Sciatic nerve (tissue), 2 donors: ENCODE results near the gene ICAM1. TPM values are rescaled to one million over a fixed set of nuclear protein-coding genes. Genes with fewer than 3 reads are reported as not detected.
"Not testable (repeated sequence)": the region's sequence is repeated elsewhere in the genome, so short reads cannot be mapped to it uniquely, and the experiment has no call there.

Experiments
- ATAC-seq: fragments of 200-7000 bp; cut with Tn5 transposase; one replicate; pipeline ENCODE4 v1.9.1; 2020; ENCODE audit warnings: mild to moderate bottlenecking, moderate library complexity
- DNase-seq: peaks from one replicate; pipeline ENCODE4 v3.0.0-alpha.2; 2020; ENCODE audit warnings: low spot score
- intact Hi-C: fragments of 100-400 bp; cut with DNase I; formaldehyde crosslinking; loops from one replicate; pipeline ENCODE4 v1.14.2; 2022
- total RNA-seq: library from RNA; stranded (reverse); fragmentation: NEBNext Ultra II Directional; extraction: Animal tissue kit (Norgen Biotek cat#: 25700); gene quantifications from one replicate; pipeline ENCODE4 v1.2.1, GENCODE V29; 2021
- donor health status: DM: no; HTN: no; CAD: no.
- donor health status: DM: no; HTN: no; CAD: no.

ICAM1 gene
- total RNA-seq, 1 donor from 2014 or later = 30.7 TPM

GRCh38 chr19:10269333-10270179, 1.4 kb upstream of the ICAM1 start:
- intact Hi-C loops = loop anchor here (5.0 kb wide), 1 partner anchor 123 kb away; no protein-coding TSS in a partner anchor
- peak; percentile 93 for DNase-seq
- peak; percentile 88 for ATAC-seq

- ATAC-seq (peak; percentile 73), DNase-seq (peak; percentile 85)
- intact Hi-C loops = no loop called here
Observed at GRCh38 chr19:10270180-10270615, 722 bp upstream of the ICAM1 start.

GRCh38 chr19:10271543-10272086, 695 bp downstream of the ICAM1 start:
- no peak for DNase-seq
- ATAC-seq = peak; percentile 4
- intact Hi-C loops = no loop called here

GRCh38 chr19:10274589-10274988, 3.7 kb downstream of the ICAM1 start:
- intact Hi-C loops = no loop called here
- DNase-seq (no peak), ATAC-seq (no peak)

- no peak for DNase-seq
- no peak for ATAC-seq
- intact Hi-C loops = no loop called here
Observed at GRCh38 chr19:10277795-10278589, 7.1 kb downstream of the ICAM1 start.

GRCh38 chr19:10278935-10279334, 8.0 kb downstream of the ICAM1 start:
- intact Hi-C loops = no loop called here
- ATAC-seq = no peak

DNA sequence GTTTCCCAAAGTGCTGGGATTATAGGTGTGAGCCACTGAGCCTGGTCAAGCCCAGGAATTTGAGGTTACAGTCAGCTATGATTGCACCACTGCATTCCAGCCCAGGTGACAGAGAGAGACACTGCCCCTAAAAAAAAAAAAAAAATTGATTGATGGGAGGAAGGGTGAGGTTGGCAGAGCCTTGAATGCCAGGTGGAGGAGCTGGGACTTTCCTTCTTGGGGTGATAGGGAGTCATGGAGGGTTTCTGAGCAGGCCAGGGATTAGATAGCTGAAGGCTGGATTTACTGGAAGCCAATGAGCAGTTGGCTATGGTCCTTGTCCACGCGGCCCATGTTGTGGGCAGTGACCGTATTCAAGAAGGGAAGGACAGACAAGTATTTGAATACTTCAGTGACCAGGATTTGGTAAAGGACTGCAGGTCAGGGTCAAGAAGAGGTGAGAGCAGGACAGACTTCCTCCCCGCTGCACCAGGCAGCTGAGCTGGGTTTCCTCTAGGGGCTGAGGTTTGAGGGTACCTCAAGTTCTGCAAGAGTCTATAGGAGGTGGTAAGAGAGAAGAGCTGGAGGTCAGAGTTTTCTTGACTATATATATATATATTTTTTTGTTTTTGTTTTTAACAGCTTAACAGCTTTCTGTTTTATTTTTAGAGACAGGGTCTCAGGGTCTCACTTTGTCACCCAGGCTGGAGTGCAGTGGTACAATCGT, 9.0 kb downstream of the ICAM1 start:
- ATAC-seq = no peak
- DNase-seq = no peak
- intact Hi-C loops = no loop called here

More at GRCh38 chr19:10278935-10279334, 8.0 kb downstream of the ICAM1 start:
- no peak for DNase-seq

- DNase-seq, intact Hi-C loops, ATAC-seq: not testable (repeated sequence)
Observed at GRCh38 chr19:10282043-10282442, 11.1 kb downstream of the ICAM1 start.

- ATAC-seq = no peak
Observed at GRCh38 chr19:10283301-10284064, 12.6 kb downstream of the ICAM1 start.

DNA sequence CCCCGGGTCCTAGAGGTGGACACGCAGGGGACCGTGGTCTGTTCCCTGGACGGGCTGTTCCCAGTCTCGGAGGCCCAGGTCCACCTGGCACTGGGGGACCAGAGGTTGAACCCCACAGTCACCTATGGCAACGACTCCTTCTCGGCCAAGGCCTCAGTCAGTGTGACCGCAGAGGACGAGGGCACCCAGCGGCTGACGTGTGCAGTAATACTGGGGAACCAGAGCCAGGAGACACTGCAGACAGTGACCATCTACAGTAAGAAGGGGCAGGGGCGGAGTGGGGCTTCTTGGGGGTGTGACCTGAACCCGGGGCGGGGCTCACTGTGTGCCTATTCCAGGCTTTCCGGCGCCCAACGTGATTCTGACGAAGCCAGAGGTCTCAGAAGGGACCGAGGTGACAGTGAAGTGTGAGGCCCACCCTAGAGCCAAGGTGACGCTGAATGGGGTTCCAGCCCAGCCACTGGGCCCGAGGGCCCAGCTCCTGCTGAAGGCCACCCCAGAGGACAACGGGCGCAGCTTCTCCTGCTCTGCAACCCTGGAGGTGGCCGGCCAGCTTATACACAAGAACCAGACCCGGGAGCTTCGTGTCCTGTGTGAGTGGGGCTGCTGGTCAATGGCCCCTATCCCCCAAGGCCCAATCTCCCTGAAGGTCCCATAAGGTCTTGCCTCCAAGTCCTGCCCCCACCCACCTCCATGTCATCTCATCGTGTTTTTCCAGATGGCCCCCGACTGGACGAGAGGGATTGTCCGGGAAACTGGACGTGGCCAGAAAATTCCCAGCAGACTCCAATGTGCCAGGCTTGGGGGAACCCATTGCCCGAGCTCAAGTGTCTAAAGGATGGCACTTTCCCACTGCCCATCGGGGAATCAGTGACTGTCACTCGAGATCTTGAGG, 13.4 kb downstream of the ICAM1 start:
- DNase-seq = no peak
- intact Hi-C loops = no loop called here
- no peak for ATAC-seq

More at GRCh38 chr19:10283301-10284064, 12.6 kb downstream of the ICAM1 start:
- DNase-seq = no peak
- intact Hi-C loops = no loop called here

DNA sequence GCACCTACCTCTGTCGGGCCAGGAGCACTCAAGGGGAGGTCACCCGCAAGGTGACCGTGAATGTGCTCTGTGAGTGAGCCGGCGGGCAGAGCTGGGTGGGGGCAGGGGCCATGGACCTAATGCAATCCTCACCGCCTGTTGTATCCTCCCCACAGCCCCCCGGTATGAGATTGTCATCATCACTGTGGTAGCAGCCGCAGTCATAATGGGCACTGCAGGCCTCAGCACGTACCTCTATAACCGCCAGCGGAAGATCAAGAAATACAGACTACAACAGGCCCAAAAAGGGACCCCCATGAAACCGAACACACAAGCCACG, 14.0 kb downstream of the ICAM1 start:
- ATAC-seq (no peak), DNase-seq (no peak)
- intact Hi-C loops = no loop called here

- intact Hi-C loops = no loop called here
- DNase-seq (no peak), ATAC-seq (no peak)
Observed at GRCh38 chr19:10285393-10285792, 14.5 kb downstream of the ICAM1 start.

DNA sequence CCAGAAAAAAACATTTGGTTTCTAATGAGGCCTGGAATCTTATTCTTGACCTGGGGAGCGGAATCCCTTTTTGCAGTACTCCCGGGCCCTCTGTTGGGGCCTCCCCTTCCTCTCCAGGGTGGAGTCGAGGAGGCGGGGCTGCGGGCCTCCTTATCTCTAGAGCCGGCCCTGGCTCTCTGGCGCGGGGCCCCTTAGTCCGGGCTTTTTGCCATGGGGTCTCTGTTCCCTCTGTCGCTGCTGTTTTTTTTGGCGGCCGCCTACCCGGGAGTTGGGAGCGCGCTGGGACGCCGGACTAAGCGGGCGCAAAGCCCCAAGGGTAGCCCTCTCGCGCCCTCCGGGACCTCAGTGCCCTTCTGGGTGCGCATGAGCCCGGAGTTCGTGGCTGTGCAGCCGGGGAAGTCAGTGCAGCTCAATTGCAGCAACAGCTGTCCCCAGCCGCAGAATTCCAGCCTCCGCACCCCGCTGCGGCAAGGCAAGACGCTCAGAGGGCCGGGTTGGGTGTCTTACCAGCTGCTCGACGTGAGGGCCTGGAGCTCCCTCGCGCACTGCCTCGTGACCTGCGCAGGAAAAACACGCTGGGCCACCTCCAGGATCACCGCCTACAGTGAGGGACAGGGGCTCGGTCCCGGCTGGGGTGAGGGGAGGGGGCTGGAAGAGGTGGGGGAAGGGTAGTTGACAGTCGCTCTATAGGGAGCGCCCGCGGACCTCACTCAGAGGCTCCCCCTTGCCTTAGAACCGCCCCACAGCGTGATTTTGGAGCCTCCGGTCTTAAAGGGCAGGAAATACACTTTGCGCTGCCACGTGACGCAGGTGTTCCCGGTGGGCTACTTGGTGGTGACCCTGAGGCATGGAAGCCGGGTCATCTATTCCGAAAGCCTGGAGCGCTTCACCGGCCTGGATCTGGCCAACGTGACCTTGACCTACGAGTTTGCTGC, 16.1 kb downstream of the ICAM1 start, which contains the start of gene ICAM4:
TSS of gene ICAM4 (plus strand) at position 153 of the 935 bp plus-strand sequence. CDS start at position 211, 58 bp downstream.
- ATAC-seq (peak; percentile 29), DNase-seq (no peak)
- intact Hi-C loops = no loop called here

DNA sequence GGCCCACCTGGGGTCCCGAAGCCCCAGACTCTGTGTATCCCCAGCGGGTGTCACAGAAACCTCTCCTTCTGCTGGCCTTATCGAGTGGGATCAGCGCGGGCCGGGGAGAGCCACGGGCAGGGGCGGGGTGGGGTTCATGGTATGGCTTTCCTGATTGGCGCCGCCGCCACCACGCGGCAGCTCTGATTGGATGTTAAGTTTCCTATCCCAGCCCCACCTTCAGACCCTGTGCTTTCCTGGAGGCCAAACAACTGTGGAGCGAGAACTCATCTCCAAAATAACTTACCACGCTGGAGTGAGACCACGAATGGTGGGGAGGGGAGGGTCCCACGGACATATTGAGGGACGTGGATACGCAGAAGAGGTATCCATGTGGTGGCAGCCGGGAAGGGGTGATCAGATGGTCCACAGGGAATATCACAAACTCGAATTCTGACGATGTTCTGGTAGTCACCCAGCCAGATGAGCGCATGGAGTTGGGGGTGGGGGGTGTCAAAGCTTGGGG, 17.8 kb downstream of the ICAM1 start:
- no peak for DNase-seq
- intact Hi-C loops = no loop called here
- no peak for ATAC-seq

GRCh38 chr19:10289167-10289835, 18.4 kb downstream of the ICAM1 start:
- DNase-seq (no peak), ATAC-seq (no peak)
- intact Hi-C loops = no loop called here
